Effector CD4-positive, alpha-beta T cell (primary cell): Measurements from ENCODE around the gene MAD1L1.

Experiments
- DNase-seq: peaks from one replicate; pipeline ENCODE4 v3.0.0-alpha.2; 2020

MAD1L1 gene

DNA sequence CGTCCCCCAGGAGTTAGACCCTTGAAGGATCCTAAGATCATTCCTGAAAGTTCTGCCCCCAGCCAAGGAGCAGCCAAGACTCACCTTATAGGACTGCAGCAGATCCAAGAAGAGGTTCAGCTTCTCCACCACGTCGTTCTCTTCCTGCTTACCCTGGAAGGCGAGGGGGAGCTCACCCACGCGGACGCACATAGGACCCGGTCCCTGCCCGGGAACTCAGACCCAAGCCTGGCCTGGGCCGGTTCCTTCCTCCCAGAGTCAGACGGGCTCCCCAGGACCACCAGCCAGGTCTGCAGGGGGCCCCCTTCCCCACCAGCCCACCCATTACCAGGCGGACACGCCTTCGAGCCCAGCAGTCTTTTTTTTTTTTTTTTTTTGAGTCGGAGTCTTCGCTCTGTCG, 24.9 kb upstream of the MAD1L1 start:
- DNase-seq = no peak

DNA sequence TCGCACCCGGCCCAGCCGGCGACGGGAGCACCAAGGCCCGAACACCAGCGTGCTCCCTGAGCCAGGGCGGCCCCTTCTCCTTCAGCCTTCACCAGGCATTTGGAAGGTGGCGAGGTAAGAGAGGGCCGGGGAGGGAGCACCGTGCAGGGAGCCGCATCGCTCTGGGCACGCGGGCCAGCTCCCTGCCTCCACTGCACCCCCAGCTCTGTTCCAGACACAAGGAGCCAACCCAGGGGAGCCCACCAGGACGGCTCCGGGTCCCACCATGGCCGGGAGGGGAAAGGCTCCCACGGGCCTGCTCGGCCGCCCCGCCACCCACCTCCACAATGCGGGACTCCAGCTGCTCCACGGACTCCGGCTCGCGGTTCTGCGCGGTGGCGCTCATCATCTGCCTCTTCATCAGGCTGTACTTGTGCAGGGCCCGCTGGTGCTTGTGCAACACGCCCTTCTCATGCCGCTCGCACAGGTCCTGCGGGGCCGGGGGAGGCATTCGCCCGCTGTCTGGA, 24.4 kb upstream of the MAD1L1 start:
- DNase-seq = no peak

DNA sequence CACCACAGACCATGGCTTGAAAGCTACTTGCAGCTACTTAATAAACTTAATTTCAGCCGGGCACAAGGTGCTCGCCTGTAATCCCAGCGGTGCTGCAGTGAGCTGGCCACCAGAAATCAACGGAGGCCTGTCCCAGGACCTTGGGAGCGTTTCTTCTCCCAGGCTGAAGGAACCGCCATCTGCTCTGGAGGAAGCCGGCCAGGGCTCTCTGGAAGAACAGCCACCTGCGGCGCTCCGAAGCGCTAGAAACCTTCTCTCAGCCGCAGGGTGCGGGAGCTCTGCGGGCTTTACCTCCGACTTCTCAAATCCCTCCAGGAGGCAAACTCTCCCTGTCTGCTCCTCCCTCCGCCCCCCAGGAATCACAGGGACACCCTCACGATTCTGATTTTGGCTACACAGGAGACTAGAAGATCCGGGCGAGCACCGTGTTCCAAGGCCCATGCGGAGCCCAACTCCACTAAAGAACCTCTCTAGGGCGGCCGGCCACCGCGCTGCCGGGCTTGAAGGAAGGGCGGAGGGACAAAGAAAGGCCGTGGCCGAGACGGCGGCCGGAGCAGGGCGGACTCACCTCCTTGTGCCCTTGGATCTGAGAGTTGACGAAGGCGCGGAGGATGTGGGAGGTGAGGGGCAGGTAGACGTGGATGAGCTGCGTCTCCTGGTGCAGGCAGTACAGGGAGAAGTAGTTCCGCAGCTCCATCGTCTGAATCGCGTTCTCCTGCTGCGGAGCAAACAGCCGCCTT, 23.7 kb upstream of the MAD1L1 start:
- no peak for DNase-seq

DNA sequence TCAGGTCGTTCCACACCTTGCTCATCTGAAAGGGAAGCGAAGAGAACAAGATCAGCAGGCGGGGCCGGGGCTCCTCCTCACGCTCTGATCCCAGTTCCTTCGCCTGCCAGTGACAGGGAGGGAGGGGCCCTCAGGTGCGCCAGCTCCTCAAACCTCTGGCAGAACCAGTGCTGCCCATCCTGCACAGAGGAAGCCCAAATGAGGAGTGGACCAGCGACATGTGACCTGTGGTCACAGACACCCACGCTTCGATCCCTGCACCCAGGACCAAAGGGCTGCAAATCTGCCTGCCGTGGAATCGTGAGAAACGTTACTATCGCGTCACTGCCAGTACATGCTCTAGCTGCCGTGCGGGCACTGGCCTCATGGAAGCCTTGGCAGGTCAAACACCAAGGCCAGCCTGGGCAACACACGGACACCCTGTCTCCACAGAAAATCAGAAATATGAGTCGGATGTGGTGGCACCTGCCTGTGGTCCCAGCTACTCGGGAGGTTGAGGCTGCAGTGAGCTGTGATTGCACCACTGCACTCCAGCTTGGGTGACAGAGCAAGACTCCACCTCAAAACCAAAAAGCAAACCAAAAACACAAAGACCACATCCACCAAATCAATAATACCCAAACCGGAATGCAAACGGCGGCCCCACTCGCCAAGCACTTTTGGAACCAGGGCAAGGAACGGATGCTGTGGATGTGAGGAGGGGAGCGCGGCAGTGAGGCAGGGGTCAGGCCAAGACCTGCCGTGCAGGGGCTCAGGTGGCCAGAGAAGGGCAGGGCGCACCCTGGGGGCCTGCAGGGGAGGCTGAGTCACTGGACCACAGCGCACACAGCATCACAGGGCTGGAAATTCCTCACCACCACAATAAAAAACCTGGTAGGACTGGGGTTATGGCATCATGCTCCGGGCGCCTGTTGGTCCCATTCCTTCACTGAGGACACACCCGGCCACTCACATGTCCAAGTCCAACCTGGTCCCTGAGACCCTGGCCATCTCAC, 22.7 kb upstream of the MAD1L1 start:
- DNase-seq = no peak

DNA sequence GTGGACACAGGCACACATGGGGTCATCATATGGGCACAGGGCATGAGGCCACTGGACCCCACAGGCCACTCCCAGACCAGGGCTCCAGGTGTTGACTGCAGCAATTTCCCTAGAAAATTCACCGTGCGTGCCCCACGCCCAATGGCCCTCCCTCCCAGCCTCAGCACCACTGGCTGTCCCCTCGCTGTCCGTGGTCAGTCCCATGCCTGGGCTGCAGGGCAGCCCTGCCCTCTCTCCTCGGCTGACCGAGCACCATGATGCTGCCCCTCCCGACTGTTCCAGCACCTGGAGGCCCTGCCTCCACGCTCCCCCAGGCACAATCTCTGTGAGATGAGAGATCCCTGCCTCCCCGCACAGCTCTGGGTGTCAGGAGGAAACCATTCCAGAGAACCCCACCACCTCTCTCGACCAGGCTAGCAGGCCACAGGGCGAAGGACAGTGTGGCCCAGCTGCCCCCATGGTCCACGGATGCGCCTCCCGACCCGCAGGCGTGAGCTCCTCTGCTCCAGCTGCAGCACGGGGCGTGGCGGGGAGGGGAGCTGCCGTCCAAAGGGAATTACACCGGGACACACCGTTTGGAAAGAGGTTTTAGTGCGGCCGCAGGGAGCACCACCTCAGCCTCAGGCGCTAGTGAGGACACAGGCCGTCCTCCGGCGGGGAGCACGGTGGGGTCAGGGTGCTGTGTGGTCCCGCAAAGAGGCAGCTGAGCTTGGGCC, 21.8 kb upstream of the MAD1L1 start:
- DNase-seq = no peak

DNA sequence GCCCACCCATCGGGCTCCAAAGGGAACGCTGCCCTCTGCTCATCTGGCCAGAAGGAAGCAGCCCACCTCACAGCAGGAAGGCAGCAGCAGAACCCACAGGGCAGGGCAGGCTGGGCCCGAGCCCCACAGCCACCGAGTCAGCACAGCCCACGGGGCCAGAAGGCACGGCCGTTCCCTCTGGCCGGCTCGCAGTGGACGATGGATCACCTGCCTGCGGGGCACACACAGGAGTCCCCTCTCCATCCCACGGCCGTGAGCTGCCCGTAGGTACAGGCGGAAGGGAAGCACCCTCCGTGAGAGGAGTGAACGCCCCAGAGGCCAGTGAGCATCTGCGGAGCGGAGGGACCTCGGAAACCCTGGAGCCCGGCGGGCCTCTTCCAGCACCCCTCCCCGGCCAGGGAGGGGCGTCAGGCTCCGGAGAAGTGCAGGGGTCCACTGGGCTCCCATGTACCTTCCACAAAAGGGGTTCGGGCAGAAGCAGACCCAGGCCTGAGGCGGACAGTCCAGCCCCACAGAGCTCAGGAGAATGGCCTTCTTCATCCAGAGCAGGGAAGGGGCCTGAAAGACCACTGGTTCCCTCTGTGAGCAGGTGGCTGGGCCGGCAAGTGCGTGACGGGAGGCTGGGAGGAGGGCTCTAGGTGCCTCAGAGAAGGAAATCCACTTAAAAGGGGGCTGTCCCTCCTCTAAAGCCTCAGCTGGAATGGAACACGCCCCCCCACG, 20.9 kb upstream of the MAD1L1 start:
- no peak for DNase-seq

DNA sequence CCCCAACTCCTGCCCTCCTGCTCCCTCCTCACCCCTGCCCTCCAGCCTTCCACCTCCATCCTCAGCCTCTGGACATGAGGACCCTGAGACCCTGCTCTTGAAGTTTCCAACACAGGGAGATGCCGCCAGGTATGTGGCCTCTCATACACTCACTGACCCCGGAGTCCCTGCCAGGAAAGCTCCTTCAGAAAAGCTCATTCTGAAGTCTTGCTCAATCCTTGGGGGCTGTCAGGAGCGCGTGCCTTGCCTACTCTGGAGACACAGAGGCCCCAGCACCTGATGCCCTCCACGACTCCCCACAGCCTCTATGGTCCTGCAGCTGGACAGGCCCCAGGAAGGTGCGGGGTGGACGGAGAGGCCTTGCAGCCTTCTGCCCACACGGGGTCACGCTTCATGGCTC, 20.3 kb upstream of the MAD1L1 start:
- DNase-seq = no peak

DNA sequence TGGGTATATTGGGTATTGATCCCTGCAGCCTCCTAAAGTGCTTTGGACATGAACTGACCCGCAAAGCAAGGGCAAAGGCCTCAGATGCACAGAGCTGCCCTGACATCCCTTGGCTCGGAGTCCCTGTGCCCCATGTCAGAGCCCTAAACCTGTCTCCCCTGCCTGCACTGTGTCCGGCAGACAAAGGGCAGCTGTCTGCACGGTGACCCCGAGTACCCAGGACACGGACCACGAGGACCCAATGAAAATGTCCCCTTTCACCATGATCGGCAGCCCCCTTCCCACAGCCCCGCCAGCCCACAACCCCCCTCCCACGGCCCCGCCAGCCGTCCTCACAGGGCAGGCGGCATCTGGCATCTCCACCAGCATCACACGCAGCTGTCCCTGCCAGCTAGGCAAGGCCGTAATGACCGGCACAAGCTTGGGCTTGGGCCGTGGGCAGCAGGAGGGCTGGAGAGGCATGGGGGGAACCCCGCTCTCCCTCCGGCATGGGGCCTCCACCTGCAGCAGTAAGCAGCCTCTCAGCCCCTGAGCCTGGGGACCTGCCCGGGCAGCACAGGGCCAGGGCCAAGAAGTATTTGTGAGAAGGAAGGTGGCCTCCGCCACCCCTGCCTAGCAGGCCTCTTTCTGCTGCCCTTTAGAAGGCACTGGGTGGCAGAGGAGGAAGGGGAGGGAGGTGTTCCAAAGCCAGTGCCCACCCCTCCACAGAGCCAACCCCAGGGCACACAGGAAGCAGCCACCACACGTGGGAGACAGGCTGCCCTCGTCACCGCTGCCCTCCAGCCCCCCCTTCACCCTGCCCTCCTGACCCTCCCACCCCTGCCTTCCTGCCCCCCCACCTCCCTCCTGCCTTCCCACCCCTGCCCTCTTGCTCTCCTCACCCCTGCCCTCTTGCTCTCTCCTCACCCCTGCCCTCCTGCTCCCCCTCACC, 19.4 kb upstream of the MAD1L1 start:
- no peak for DNase-seq

DNA sequence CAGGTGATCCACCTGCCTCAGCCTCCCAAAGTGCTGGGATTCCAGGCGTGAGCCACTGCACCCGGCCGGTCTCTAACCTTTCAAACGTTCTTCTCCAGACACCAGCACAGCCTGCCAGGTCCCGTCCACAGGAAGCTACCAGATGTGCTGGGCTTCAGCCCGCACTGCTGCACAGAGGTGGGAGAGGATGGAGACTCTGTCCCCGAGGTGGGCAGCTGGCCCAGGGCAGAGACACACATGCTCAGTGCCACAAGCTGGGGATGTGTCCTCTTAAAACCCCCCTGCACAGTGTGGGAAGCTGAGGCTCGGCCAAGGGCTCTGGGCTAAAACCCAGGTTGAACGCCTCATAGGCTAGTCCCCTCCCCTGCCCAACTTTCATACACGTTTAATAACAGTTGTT, 18.6 kb upstream of the MAD1L1 start:
- no peak for DNase-seq

DNA sequence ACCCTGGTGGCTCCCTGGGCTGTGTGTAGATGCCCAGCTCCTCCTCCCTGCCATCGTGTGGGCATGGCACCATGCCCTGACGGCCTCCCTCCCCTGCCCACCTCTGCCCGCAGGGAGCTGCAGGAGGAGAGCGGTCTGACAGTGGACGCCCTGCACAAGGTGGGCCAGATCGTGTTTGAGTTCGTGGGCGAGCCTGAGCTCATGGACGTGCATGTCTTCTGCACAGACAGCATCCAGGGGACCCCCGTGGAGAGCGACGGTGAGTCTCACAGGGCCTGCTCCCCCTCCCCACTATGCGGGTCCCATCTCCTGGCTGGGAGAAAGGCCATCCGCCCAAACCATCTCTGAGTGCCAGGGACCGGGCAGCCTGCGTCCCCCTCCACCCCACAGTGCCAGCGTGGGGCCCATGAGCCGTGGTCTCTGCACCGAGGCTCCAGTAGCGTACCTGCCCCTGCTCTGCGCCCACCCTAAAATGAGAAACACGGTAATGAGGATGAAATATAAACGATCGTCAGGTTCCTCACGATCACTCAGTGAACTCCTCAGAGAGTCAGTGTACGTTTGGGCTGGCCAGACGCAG, 17.1 kb upstream of the MAD1L1 start:
- DNase-seq = no peak

DNA sequence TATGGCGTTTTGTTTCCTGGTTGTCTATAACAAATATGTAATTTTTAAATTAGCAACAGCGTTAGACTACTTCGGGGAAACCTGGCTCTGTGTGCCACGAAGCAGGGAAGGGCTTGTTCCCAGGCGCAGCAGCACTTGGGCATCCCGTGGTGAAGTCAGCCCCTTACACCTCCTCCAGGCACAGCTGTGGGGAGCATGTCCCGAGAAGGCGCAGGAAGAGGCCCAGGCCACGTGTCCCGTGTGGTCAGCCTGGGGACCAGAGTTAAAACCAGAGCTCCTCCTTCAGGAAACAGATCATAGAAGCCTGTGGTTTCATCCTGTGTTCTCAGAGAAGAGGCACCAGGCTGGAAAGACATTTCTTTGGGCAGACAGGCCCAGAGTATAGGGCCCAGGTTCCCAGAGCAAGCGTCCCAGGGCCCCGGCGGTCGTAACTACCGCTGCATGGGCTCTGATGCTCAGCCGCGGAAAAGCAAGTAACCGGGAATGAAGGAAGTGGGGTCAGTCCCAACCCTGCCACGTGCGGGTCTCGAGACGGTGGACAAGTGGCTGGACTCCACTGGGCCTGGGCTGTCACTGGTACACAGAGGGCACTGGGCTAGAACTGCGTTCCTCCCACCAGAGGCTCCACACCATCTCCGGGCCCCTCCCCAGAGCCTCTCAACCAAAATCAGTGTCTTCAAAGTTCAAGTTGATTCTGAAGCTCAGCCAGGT, 16.4 kb upstream of the MAD1L1 start:
- no peak for DNase-seq

DNA sequence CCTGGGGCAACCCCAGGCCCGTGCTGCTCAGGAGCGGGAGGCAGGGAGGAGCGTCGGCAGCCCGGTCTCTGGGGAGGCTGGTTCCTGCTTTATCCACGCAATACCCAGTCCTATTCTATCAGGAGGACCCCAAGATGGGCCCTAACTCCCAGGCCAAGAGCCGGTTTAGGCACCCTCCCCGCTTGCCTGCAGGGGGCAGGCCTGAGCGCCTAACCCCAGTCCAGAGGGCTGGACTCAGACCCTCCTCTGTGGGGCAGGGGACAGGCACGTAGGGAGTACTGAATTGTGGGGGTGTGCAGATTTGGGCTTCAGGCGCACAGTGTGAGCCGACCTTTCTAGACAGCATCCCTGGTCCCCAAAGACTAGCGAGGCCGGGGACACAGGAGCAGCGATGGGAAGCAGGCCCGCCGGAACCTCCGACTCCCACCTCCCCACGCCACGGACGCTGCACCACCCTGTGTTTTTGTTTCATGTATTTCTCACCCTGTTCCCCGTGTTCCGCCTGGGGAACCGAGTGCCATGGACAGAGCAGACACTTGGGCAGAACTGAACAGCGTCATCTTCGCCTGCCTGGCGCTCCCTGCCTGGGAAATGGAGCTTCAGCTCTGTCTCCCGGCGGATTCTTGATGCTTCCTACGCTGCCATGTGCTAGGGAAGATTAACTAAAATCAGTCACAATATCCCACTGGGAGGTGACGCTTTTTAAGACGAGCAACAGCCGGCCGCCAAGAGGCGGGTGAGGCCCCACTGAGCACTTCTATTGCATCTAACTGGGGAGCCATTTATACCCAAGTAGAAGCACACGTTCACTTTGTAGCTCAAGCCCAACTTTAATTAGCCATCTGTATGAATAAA, 14.6 kb upstream of the MAD1L1 start:
- no peak for DNase-seq

DNA sequence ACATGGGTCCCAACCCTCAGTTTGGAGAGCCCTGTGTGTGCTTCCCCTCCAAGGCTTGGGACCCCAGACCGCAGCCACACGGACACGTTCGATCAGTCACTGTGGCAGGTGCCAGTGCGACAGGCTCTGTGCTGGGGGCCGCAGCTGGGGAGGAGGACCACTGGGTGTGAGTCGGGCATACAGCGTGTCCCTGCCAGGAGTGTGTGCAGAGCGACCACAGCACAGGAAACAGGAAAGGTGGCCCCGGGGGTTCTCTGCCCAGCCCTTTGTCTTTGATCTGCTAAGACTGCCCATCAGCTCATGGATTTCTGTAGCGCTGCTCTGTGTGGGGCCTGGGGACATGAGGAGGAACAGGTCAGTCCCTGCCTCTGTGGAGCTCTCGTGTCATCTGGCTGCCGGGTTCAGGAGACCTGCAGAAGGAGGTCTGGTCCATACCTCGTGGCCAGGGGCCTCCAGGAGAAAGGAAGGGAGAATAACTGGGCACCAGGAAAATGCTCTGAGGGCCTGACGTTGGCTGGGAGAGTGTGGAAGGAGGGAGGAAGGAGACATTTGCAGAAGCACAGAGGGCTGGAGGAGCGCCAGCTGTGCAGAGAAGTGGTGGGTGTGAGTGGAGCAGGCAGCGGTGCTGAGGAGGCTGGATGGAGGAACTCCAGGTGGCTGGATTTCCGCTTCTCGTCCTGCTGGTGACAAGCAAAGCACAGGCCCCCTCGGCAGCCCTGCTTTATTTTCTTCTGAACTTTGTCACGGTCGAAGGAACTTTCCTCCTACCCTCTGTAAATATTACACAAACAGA, 13.3 kb upstream of the MAD1L1 start:
- DNase-seq = no peak

DNA sequence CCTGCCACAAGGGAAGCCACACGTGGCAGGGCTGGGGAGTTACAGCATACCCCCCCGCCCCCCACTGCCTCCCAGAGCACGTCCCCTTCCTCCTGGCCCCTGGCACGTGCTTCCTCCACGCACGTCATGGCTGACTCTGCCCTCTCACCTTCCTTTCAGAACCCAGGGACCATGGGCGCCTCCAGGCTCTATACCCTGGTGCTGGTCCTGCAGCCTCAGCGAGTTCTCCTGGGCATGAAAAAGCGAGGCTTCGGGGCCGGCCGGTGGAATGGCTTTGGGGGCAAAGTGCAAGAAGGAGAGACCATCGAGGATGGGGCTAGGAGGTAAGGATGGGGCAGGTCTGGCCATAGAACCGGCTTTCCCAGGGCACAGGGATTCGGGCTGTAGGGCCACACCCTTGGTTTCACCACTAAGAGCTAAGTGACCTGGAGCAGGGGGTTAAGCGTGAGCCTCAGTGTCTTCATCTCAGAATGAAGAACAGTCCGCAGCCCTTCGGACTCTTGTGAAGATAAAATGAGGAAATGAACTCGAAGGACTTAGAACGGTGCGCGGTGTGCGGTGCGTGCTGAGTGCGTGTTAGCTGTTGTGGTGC, 11.8 kb upstream of the MAD1L1 start:
- no peak for DNase-seq

DNA sequence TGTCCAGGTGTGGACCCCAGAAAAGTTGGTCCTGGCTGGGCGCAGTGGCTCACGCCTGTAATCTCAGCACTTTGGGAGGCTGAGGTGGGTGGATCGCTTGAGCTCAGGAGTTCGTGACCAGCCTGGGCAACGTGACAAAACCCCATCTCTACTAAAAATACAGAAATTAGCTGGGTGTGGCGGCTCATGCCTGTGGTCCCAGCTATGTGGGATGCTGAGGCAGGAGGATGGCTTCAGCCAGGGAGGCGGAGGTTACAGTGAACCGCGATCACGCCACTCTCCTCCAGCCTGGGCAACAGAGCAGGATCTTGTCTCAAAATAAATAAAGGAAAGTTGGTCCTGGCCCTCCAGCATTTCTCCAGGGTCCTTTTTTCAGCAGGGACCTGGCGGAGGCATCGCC, 10.7 kb upstream of the MAD1L1 start:
- DNase-seq = no peak

DNA sequence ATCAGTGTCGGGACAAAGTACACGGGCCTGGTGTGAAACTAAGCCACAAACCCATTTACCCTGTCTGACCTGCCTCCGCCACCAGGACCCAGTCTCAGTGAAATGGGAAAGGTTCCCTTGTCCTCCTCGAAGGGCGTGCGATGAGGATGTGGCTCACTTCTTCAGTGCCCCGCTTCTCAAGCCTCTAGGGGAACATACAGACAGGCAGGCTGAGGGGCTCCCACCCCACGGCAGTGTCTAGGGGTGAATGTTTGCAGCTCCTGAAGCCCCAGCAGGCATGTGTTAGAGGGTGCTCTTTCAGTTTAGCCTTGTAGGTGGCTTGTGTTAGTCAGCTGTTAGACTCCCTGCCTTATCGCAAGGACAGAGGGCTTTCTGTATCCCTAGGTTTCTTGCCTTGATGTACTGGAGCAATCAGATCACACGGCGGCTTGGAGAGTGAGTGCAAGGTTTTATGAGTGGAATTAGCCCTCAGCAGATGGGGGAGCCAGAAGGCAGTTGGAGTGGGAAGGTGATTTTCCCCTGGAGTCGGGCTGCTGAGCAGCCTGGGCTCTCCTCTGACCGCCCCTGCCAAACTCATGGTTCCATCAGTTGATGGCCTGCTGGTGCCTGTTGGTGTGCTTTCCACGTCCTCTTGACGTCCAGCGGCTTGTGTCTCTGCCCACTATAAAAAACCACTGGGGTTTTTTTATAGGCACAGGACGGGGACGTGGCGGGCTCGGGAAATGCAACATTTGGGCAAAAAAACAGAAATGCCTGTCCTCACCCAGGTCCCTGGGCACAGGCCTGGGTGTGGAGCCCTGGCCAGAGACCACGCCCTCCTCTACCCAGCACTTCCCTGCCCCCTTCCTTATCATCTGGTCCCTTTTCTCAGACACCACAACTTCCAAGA, 10.0 kb upstream of the MAD1L1 start:
- DNase-seq = no peak
